Colonic mucosa (tissue), 4 donors: ENCODE measurements around the gene TMEM31. TPM values are rescaled to one million over a fixed set of nuclear protein-coding genes. Genes with fewer than 3 reads are reported as not detected.

ENCODE experiments used
- DNase-seq: peaks from one replicate; pipeline ENCODE4 v3.0.0-alpha.2; 2020
- H3K27ac ChIP-seq: fragments of 200-600 bp; one replicate; pipeline ENCODE4 v1.8.0; 2021
- H3K27me3 ChIP-seq: fragments of 200-600 bp; one replicate; pipeline ENCODE4 v1.8.0; 2021
- H3K36me3 ChIP-seq: fragments of 200-600 bp; one replicate; pipeline ENCODE4 v1.8.0; 2021
- H3K4me1 ChIP-seq: fragments of 200-600 bp; one replicate; pipeline ENCODE4 v1.8.0; 2021; ENCODE audit warnings: mild to moderate bottlenecking
- H3K4me3 ChIP-seq: fragments of 200-600 bp; one replicate; pipeline ENCODE4 v1.8.0; 2021
- H3K9ac ChIP-seq, 2 donors: one replicate each; pipeline ENCODE4 v1.7.0; 2013; ENCODE audit warnings: control low read depth in 2 of 2, low read depth in 2 of 2, low read length in 2 of 2
- H3K9me3 ChIP-seq: fragments of 200-600 bp; one replicate; pipeline ENCODE4 v1.8.0; 2021
- intact Hi-C: fragments of 100-400 bp; cut with DNase I; formaldehyde crosslinking; loops from one replicate; pipeline ENCODE4 v1.14.1; 2022
- total RNA-seq, 2 donors: library from RNA; stranded (reverse); fragmentation: NEBNext Ultra II Directional in 1 of 2; extraction: Animal tissue kit (Norgen Biotek cat#: 25700) in 1 of 2; gene quantifications; one replicate each; pipeline ENCODE4 v1.2.1, GENCODE V29; 2021
- TF ChIP-seq, protein P1 (sequence below): fragments of 200-600 bp; IDR thresholded peaks from one replicate; pipeline ENCODE4 v1.8.0; 2022; ENCODE audit warnings: antibody characterized with exemption, mild to moderate bottlenecking
- donor health status: healthy.
- donor health status: DM: no; HTN: no; CAD: no.
- donor health status: DM: no; HTN: no; CAD: no.

Gene TMEM31
- total RNA-seq, 2 donors from 2014 or later: not detected

DNA sequence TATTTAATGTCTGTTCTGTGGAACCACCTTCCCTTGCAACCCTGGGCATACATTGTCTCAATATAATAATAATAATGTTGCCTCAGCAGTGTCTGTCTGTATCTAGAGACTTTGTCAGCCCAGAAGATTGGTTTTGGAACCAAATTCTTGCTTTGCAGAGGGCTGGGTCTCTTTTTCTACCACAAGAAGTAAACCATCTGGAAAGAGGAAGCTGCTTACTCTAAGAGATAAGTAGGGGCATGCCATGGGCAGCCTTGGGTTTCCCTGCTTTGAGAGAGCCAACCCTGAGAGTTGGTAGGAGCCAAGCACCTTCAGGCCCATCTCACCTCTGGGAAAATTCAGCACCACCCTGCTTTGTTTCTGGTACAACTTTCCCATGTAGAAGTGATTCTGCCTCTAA lies 27.0 kb downstream of the TMEM31 start:
- no peaks in the 10 kb centered on the region for H3K9me3 ChIP-seq
- H3K9ac ChIP-seq: no peak overlapping the region
- intact Hi-C loops: no loop called here
- H3K4me1 ChIP-seq: no peaks in the 10 kb centered on the region
- no peak overlapping the region for H3K27ac ChIP-seq
- no peak overlapping the region for H3K4me3 ChIP-seq
- no peak for DNase-seq
- H3K36me3 ChIP-seq: no peaks in the 10 kb centered on the region
- H3K27me3 ChIP-seq: no peaks in the 10 kb centered on the region
- TF ChIP-seq, protein P1, sequence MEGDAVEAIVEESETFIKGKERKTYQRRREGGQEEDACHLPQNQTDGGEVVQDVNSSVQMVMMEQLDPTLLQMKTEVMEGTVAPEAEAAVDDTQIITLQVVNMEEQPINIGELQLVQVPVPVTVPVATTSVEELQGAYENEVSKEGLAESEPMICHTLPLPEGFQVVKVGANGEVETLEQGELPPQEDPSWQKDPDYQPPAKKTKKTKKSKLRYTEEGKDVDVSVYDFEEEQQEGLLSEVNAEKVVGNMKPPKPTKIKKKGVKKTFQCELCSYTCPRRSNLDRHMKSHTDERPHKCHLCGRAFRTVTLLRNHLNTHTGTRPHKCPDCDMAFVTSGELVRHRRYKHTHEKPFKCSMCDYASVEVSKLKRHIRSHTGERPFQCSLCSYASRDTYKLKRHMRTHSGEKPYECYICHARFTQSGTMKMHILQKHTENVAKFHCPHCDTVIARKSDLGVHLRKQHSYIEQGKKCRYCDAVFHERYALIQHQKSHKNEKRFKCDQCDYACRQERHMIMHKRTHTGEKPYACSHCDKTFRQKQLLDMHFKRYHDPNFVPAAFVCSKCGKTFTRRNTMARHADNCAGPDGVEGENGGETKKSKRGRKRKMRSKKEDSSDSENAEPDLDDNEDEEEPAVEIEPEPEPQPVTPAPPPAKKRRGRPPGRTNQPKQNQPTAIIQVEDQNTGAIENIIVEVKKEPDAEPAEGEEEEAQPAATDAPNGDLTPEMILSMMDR: no peak

DNA sequence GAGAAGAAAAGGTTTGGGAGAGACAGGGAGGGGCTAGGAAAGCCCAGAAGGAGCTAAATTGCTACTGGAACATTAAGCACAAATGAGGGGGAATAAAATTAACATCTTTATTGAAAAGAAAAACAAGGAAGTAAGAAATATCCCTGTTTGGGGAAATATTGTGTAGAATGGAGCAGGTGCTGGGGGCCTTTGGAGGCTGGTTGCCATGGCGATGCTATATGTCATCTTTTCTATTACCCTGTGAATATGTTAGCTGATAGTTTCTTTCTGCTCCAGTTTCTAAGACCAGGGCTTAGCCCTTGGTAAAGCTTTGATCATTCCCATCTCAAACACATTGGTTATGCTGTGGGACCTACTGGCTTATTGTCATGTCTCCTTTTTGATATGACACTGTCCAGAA lies 28.7 kb downstream of the TMEM31 start:
- no peak overlapping the region for H3K4me3 ChIP-seq
- no peaks in the 10 kb centered on the region for H3K36me3 ChIP-seq
- no peak for DNase-seq
- no peaks in the 10 kb centered on the region for H3K9me3 ChIP-seq
- no peaks in the 10 kb centered on the region for H3K27me3 ChIP-seq
- no peak overlapping the region for H3K9ac ChIP-seq
- H3K27ac ChIP-seq: no peak overlapping the region
- TF ChIP-seq, protein P1: no peak
- intact Hi-C loops: no loop called here
- H3K4me1 ChIP-seq: no peaks in the 10 kb centered on the region

DNA sequence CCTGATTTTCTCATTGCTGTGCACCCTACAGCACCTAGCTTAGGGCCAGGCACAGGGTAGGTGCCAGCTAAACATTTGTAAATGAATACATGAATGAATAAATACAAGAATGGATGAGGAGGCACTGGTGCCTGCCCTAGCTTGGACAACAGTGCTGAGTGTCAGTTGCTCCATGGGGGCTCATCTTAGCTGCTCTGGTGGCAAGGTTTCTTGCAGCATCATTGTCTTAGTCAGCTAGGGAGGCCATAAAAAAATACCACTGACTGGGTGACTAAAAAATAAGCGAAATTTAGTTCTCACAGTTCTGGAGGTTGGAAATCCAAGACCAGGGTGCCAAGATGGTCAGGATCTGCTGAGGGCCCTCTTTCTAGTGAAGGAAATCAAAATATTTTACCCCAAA lies 31.2 kb downstream of the TMEM31 start:
- intact Hi-C loops: no loop called here
- TF ChIP-seq, protein P1: no peak
- Histone ChIP-seq H3K4me3 (no peak overlapping the region), H3K27ac (no peak overlapping the region), H3K36me3 (no peaks in the 10 kb centered on the region), H3K27me3 (no peaks in the 10 kb centered on the region), H3K9me3 (no peaks in the 10 kb centered on the region), H3K9ac (no peak overlapping the region), H3K4me1 (no peaks in the 10 kb centered on the region)
- no peak for DNase-seq

DNA sequence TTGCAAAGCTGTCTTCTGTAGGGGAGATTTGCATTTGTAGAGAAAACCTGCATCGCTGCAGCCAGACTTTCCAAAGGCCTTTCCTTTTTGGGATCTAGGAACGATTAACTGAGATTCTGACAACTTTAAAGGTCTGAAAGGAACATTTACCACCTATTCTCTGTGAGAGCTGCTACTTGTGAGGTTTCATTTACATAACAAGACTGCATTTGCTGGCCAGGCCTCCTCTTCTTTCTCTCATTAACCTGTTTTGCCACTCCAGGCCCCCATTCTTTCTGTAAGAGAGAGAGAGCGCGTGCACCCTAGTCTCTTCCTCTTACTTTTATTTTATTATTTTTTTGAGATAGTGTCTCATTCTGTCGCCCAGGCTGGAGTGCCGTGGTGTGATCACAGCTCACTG lies 31.6 kb downstream of the TMEM31 start:
- Histone ChIP-seq H3K4me1 (no peaks in the 10 kb centered on the region), H3K9ac (no peak overlapping the region), H3K27me3 (no peaks in the 10 kb centered on the region), H3K36me3 (no peaks in the 10 kb centered on the region), H3K9me3 (no peaks in the 10 kb centered on the region), H3K4me3 (no peak overlapping the region), H3K27ac (no peak overlapping the region)
- DNase-seq: no peak
- TF ChIP-seq, protein P1: no peak
- intact Hi-C loops: no loop called here

DNA sequence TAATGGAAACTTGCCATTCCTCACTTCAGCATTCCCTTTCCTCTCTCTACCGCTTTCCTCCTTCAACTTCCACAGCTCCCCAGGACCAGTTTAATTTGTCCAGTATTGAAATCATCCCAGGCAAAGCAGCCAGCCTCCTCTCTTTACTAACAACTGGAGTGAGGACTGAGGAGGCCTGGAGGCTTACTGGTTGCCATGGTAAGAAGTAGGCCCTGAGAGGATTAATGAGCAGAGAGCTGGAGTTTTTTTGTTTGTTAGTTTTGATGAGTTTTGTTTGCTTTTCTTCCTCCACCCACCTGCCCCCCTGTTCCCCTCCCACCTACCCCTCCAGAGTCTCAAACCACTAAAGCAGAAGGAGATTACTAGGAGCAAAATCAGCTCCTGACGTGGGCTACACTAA lies 36.5 kb downstream of the TMEM31 start:
- intact Hi-C loops: no loop called here
- no peaks in the 10 kb centered on the region for H3K36me3 ChIP-seq
- TF ChIP-seq, protein P1: no peak
- DNase-seq: no peak
- H3K27me3 ChIP-seq: no peaks in the 10 kb centered on the region
- no peaks in the 10 kb centered on the region for H3K9me3 ChIP-seq
- no peak overlapping the region for H3K27ac ChIP-seq
- no peak overlapping the region for H3K9ac ChIP-seq
- no peaks in the 10 kb centered on the region for H3K4me1 ChIP-seq
- no peak overlapping the region for H3K4me3 ChIP-seq

DNA sequence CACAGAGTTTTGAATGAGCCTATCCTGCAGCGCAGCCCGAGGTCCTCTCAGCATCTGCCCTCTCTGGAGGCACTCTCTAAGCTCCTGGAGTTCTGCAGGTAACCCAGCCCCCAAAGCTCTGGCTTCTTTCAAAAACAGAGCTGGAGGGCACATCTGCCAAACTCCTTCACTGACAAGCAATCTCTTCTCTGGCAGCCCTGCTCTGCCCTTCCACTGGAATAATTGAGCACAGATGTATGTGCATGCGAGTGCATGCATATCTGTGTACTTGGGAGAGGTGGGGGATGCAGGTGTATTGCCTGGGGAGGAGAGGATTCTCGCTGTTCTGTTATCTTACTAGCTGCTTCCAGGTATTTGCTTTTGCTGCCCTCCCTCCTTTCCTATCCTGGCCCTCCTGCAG lies 43.7 kb downstream of the TMEM31 start:
- TF ChIP-seq, protein P1: no peak
- Histone ChIP-seq H3K27me3 (no peaks in the 10 kb centered on the region), H3K9me3 (no peaks in the 10 kb centered on the region), H3K4me3 (no peak overlapping the region), H3K4me1 (no peaks in the 10 kb centered on the region), H3K27ac (no peak overlapping the region), H3K9ac (no peak overlapping the region), H3K36me3 (no peaks in the 10 kb centered on the region)
- DNase-seq: no peak
- intact Hi-C loops: no loop called here
